Neuronal stem cell (in vitro differentiated cells): Measurements from ENCODE around the gene FAM118B.

Source experiments
- DNase-seq: peaks from one replicate; pipeline ENCODE4 v3.0.0-alpha.2; 2013; ENCODE audit warnings: low spot score
- H2AFZ ChIP-seq: one replicate; pipeline ENCODE4 v1.6.1; 2013; ENCODE audit warnings: mild to moderate bottlenecking, low read length, inconsistent platforms
- H2AK5ac ChIP-seq: 2 replicates; pipeline ENCODE4 v1.6.1; 2013; ENCODE audit warnings: low read depth, mild to moderate bottlenecking, inconsistent platforms, low read length, moderate library complexity, mixed read lengths
- H2BK120ac ChIP-seq: 2 replicates; pipeline ENCODE4 v1.6.1; 2013; ENCODE audit warnings: low read depth, mild to moderate bottlenecking, inconsistent platforms, low read length, moderate library complexity, mixed read lengths
- H2BK12ac ChIP-seq: one replicate; pipeline ENCODE4 v1.6.1; 2013; ENCODE audit warnings: low read length, inconsistent platforms
- H2BK15ac ChIP-seq: 2 replicates; pipeline ENCODE4 v1.6.1; 2013; ENCODE audit warnings: mild to moderate bottlenecking, low read length, inconsistent platforms, mixed read lengths
- H2BK5ac ChIP-seq: one replicate; pipeline ENCODE4 v1.6.1; 2013; ENCODE audit warnings: inconsistent platforms, mild to moderate bottlenecking, low read length, moderate library complexity
- H3K14ac ChIP-seq: one replicate; pipeline ENCODE4 v1.6.1; 2013; ENCODE audit warnings: low read length, inconsistent platforms
- H3K18ac ChIP-seq: 2 replicates; pipeline ENCODE4 v1.6.1; 2013; ENCODE audit warnings: low read length, inconsistent platforms
- H3K23ac ChIP-seq: 2 replicates; pipeline ENCODE4 v1.6.1; 2013; ENCODE audit warnings: low read depth, mild to moderate bottlenecking, mixed read lengths, low read length, inconsistent platforms; ENCODE audit not compliant: poor library complexity
- H3K27ac ChIP-seq: replicated peaks from 3 replicates; pipeline ENCODE4 v1.5.1; 2013; ENCODE audit warnings: low read length, inconsistent platforms
- H3K27me3 ChIP-seq, 3 experiments: 2 replicates each; pipeline ENCODE4 v1.6.1; 2013; ENCODE audit warnings: low read length in 3 of 3, mild to moderate bottlenecking in 2 of 3, inconsistent platforms in 1 of 3, low read depth in 1 of 3, mixed read lengths in 1 of 3, moderate library complexity in 1 of 3; ENCODE audit not compliant: control insufficient read depth in 3 of 3, insufficient read depth in 3 of 3
- H3K36me3 ChIP-seq, 2 donors: replicated peaks in 1 of 2; 2 replicates each; pipeline ENCODE4 v1.6.1; 2013; ENCODE audit warnings: low read length in 2 of 2; ENCODE audit not compliant: control insufficient read depth in 2 of 2, insufficient read depth in 2 of 2
- H3K4ac ChIP-seq: 2 replicates; pipeline ENCODE4 v1.6.1; 2013; ENCODE audit warnings: inconsistent platforms, mild to moderate bottlenecking, low read length, moderate library complexity
- H3K4me1 ChIP-seq, 2 donors: 1 replicate in 1 of 2; 2 replicates in 1 of 2; pipeline ENCODE4 v1.6.1; 2013; ENCODE audit warnings: low read length in 2 of 2, low read depth in 1 of 2; ENCODE audit not compliant: control insufficient read depth in 2 of 2, insufficient read depth in 1 of 2
- H3K4me2 ChIP-seq: one replicate; pipeline ENCODE4 v1.6.1; 2013; ENCODE audit warnings: mild to moderate bottlenecking, low read length, inconsistent platforms; ENCODE audit not compliant: insufficient read depth, poor library complexity, severe bottlenecking
- H3K4me3 ChIP-seq, 2 donors: 2 replicates each; pipeline ENCODE4 v1.5.1; 2013; ENCODE audit warnings: low read length in 2 of 2, mild to moderate bottlenecking in 2 of 2, inconsistent platforms in 1 of 2, moderate library complexity in 1 of 2
- H3K79me1 ChIP-seq: one replicate; pipeline ENCODE4 v1.6.1; 2013; ENCODE audit warnings: low read depth, mild to moderate bottlenecking, inconsistent platforms, low read length, moderate library complexity
- H3K9ac ChIP-seq: one replicate; pipeline ENCODE4 v1.6.1; 2013; ENCODE audit warnings: mild to moderate bottlenecking, low read depth, low read length, inconsistent platforms; ENCODE audit not compliant: poor library complexity
- H3K9me3 ChIP-seq, 2 donors: replicated peaks in 1 of 2; 2 replicates each; pipeline versions ENCODE3 to v1.6.1; 2013; ENCODE audit warnings: low read length in 2 of 2, mild to moderate bottlenecking in 2 of 2, inconsistent platforms in 1 of 2, low read depth in 1 of 2, mixed read lengths in 1 of 2, moderate library complexity in 1 of 2; ENCODE audit not compliant: control insufficient read depth in 2 of 2, insufficient read depth in 1 of 2
- H4K8ac ChIP-seq: one replicate; pipeline ENCODE4 v1.6.1; 2013; ENCODE audit warnings: low read depth, mild to moderate bottlenecking, inconsistent platforms, low read length, moderate library complexity
- H4K91ac ChIP-seq: one replicate; pipeline ENCODE4 v1.6.1; 2013; ENCODE audit warnings: low read length, low read depth, mild to moderate bottlenecking, inconsistent platforms; ENCODE audit not compliant: poor library complexity
- WGBS, 2 donors: extraction: QIAGEN DNeasy Blood & Tissue Kit; methylation state at CpG; one replicate each; pipeline ENCODE4 v1.1.7; 2013; ENCODE audit warnings: missing lambda C conversion rate in 2 of 2, mixed read lengths in 1 of 2; ENCODE audit not compliant: insufficient read length in 2 of 2, insufficient replicate concordance in 1 of 2; ENCODE audit errors: extremely low coverage in 2 of 2; 5-methylcytosine and 5-hydroxymethylcytosine counted together

The FAM118B gene

DNA sequence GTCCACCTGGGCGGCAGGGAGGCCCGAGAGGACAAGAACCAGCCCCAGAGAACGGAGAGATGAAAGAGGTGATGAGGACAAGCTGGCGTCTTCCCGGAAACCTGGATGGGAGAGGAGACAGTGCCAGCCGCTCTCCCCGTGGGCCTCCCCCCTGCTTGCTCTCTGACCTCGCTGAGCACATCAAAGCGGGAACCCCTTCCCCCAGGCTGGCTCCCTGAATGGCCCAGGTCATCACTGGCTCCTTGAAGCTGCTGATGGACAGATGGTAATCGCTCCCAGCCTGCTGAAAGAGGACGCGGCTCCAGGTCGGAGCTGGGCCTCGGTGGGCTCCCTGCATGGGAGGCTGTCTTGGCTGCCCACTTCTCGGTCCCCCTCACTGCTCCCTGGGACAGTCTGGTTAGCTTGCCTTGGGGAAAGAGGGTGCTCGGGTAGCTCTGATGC, 18.5 kb upstream of the FAM118B start:
- H3K9me3 ChIP-seq = peaks cover 15 to 19% of the 10 kb centered on the region in 2 donors
- H4K91ac ChIP-seq = peak overlapping the region; percentile 22
- H2BK5ac ChIP-seq = peak overlapping the region; percentile 25
- peaks cover 2% of the 10 kb centered on the region for H3K79me1 ChIP-seq
- peak overlapping the region; percentile 74 for H3K9ac ChIP-seq
- no peak overlapping the region for H3K4me2 ChIP-seq
- H2AFZ ChIP-seq = no peak overlapping the region
- no CpG with 5 or more reads among the region's 16 CpGs for WGBS, 2 donors
- H3K4ac ChIP-seq = no peak overlapping the region
- H2BK120ac ChIP-seq = no peak overlapping the region
- H2AK5ac ChIP-seq = peak overlapping the region; percentile 64
- peaks cover 0 to 1% of the 10 kb centered on the region in 2 donors for H3K4me1 ChIP-seq
- peak overlapping the region; percentile 88 for H3K18ac ChIP-seq
- peak overlapping the region; percentile 52 for H2BK12ac ChIP-seq
- H3K36me3 ChIP-seq = peaks cover 33 to 62% of the 10 kb centered on the region in 2 donors
- DNase-seq = no peak
- no peak overlapping the region for H3K27ac ChIP-seq
- no peak overlapping the region for H3K14ac ChIP-seq
- peaks cover 0 to 1% (median 0%) of the 10 kb centered on the region in 3 experiments for H3K27me3 ChIP-seq
- H3K4me3 ChIP-seq = no peak overlapping the region
- H3K23ac ChIP-seq = peak overlapping the region; percentile 10
- no peak overlapping the region for H2BK15ac ChIP-seq
- H4K8ac ChIP-seq = no peak overlapping the region

DNA sequence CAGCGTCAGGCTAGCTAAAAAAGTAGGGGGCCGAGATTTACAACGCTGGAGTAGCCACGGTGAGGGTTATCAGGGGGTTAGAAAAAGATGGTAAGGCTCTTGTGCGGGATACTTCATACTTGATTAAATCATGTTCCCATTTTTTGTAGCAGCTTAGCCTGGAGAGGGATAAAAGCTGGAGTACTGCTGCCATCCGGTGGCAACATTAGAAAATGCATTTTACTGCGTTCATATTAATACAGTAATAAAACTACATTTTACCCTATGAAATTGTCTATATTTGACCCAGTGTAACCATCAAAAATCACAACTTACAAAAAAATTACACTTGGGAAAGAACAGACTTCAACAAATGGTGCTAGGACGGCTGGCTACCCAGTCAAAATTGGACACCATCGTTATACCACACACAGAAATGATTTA, 17.4 kb upstream of the FAM118B start:
- H3K18ac ChIP-seq = no peak overlapping the region
- H2AK5ac ChIP-seq = no peak overlapping the region
- peaks cover 39 to 72% of the 10 kb centered on the region in 2 donors for H3K36me3 ChIP-seq
- no peak overlapping the region for H2BK5ac ChIP-seq
- peaks cover 0 to 1% of the 10 kb centered on the region in 2 donors for H3K4me1 ChIP-seq
- WGBS, 2 donors = no CpG with 5 or more reads among the region's 9 CpGs
- H3K14ac ChIP-seq = no peak overlapping the region
- H3K9ac ChIP-seq = no peak overlapping the region
- no peak overlapping the region for H2AFZ ChIP-seq
- no peak overlapping the region for H4K91ac ChIP-seq
- peak; percentile 41 for DNase-seq
- no peak overlapping the region for H4K8ac ChIP-seq
- no peak overlapping the region for H3K4me3 ChIP-seq
- H2BK15ac ChIP-seq = no peak overlapping the region
- H3K9me3 ChIP-seq = peaks cover 15 to 23% of the 10 kb centered on the region in 2 donors
- H3K23ac ChIP-seq = no peak overlapping the region
- H3K27ac ChIP-seq = no peak overlapping the region
- no peaks in the 10 kb centered on the region for H3K79me1 ChIP-seq
- peaks cover 0 to 1% (median 0%) of the 10 kb centered on the region in 3 experiments for H3K27me3 ChIP-seq
- no peak overlapping the region for H3K4ac ChIP-seq
- no peak overlapping the region for H2BK12ac ChIP-seq
- no peak overlapping the region for H2BK120ac ChIP-seq
- no peak overlapping the region for H3K4me2 ChIP-seq

DNA sequence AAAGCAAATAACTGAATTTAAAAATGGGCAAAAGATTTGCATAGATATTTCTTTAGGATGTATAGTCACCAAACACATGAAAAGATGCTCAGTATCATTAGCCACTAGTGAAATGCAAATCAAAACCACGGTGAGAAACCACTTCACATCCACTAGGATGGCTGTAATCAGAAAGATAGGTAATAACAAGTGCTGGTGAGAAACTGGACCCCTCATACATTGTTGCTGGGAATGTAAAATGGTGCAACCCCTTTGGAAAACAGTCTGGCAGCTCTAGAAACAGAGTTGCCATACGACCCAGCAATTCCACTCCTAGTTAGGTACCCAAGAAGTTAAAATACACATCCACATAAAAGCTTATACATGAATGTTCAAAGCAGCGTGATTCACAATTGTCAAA, 16.5 kb upstream of the FAM118B start:
- Histone ChIP-seq H3K18ac (no peak overlapping the region), H4K91ac (no peak overlapping the region), H3K79me1 (no peaks in the 10 kb centered on the region), H3K9ac (no peak overlapping the region), H3K4me1 (no peaks in the 10 kb centered on the region), H3K4ac (no peak overlapping the region), H2AFZ (no peak overlapping the region), H2AK5ac (no peak overlapping the region), H3K23ac (no peak overlapping the region), H2BK5ac (no peak overlapping the region), H2BK120ac (no peak overlapping the region), H4K8ac (no peak overlapping the region), H3K36me3 (peaks cover 44 to 80% of the 10 kb centered on the region in 2 donors), H3K4me3 (no peak overlapping the region), H3K4me2 (no peak overlapping the region), H3K9me3 (peaks cover 15 to 23% of the 10 kb centered on the region in 2 donors), H2BK12ac (no peak overlapping the region), H2BK15ac (no peak overlapping the region), H3K27ac (no peak overlapping the region), H3K27me3 (peaks cover 0 to 1% (median 0%) of the 10 kb centered on the region in 3 experiments), H3K14ac (no peak overlapping the region)
- no CpG with 5 or more reads among the region's 3 CpGs for WGBS, 2 donors
- no peak for DNase-seq

DNA sequence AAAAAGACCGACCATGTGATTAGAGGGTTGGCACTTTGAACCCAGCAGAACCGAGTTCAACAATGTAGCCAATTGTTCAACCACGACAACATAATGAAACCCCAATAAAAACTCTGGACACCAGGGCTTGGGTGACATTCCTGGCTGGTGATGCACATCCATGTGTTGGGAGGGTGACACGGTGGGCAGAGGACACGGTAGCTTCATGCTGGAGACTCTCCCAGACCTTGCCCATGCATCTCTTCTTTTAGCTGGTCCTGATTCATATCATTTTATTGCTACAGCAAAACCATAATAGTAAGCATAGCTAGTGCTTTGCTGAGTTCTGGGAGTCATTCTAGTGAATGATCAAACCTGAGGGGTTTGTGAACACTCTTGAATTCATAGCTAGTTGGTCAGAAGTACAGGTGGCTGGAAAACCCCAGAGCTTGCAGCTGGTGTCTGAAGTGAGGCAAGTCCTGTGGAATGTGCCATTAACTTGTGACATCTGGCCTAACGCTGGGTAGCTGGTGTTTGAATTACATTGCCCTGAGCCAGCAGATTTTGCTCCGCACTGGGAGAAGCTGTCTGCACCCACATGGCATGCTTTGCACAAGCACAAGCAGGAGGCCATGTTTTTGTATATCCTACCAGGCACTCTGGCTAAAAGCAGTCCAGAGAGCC, 14.2 kb upstream of the FAM118B start:
- Histone ChIP-seq H2BK5ac (no peak overlapping the region), H3K4me2 (no peak overlapping the region), H3K27me3 (peaks cover 0 to 1% (median 0%) of the 10 kb centered on the region in 3 experiments), H3K4ac (no peak overlapping the region), H3K14ac (no peak overlapping the region), H2AK5ac (no peak overlapping the region), H3K4me1 (no peaks in the 10 kb centered on the region), H2BK12ac (no peak overlapping the region), H2AFZ (no peak overlapping the region), H3K23ac (no peak overlapping the region), H3K4me3 (no peak overlapping the region), H3K9me3 (peaks cover 15 to 23% of the 10 kb centered on the region in 2 donors), H3K27ac (no peak overlapping the region), H4K8ac (no peak overlapping the region), H2BK15ac (no peak overlapping the region), H3K9ac (no peak overlapping the region), H3K18ac (no peak overlapping the region), H2BK120ac (no peak overlapping the region), H4K91ac (no peak overlapping the region), H3K36me3 (peaks cover 44 to 83% of the 10 kb centered on the region in 2 donors), H3K79me1 (no peaks in the 10 kb centered on the region)
- WGBS, 2 donors = no CpG with 5 or more reads among the region's 7 CpGs
- no peak for DNase-seq
